ENCODE data around the gene GJD3.
"Not testable (repeated sequence)": the region's sequence is repeated elsewhere in the genome, so short reads cannot be mapped to it uniquely, and the experiment has no call there.

The GJD3 gene, protein sequence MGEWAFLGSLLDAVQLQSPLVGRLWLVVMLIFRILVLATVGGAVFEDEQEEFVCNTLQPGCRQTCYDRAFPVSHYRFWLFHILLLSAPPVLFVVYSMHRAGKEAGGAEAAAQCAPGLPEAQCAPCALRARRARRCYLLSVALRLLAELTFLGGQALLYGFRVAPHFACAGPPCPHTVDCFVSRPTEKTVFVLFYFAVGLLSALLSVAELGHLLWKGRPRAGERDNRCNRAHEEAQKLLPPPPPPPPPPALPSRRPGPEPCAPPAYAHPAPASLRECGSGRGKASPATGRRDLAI

DNA sequence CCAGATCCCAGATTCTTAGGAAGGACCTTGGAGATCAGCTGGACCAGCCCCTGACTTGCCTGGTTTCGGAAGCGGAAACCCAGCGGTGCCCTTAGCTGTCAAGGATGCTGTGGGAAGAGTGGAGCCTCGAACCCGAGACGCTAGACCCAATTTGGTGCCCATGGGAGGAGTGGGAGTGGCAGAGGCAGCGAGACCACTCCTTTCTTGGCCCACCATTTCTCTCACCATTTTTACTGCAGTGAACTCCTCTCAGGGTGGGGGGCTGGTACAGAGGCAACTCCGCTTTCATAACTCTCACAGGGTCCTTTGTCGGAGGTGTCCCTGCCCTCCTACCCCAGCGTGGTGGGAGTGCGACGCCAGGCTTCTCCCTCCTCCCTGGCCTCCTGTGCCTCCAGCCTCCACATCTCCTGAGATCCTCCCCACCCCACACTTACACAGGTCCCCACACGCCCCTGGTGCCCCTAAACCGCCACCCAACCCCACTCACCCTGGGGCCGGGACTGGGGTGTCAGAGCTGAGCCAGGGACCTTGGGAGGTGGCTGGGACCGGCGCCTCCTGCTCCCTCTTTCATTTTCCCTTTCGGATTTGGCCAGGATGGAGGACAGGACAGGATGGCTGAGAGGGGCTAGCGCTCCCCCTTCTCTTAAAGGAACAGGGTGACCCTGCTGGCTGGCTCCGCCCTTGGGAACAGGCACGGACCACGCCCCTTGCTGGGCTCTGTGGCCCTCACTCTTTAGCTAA is at the start of gene GJD3:
GJD3 (minus strand) TSS at position 617 of the 741 bp plus-strand sequence. CDS start 922 bp downstream, outside the sequence.
- DNase-seq (ENCODE audit: extremely low read depth, low read depth), result no peak
- TF ChIP-seq, protein P1, sequence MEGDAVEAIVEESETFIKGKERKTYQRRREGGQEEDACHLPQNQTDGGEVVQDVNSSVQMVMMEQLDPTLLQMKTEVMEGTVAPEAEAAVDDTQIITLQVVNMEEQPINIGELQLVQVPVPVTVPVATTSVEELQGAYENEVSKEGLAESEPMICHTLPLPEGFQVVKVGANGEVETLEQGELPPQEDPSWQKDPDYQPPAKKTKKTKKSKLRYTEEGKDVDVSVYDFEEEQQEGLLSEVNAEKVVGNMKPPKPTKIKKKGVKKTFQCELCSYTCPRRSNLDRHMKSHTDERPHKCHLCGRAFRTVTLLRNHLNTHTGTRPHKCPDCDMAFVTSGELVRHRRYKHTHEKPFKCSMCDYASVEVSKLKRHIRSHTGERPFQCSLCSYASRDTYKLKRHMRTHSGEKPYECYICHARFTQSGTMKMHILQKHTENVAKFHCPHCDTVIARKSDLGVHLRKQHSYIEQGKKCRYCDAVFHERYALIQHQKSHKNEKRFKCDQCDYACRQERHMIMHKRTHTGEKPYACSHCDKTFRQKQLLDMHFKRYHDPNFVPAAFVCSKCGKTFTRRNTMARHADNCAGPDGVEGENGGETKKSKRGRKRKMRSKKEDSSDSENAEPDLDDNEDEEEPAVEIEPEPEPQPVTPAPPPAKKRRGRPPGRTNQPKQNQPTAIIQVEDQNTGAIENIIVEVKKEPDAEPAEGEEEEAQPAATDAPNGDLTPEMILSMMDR (IDR thresholded peaks at IDR 0.05; ENCODE audit: low read depth, low read length), result no peak

DNA sequence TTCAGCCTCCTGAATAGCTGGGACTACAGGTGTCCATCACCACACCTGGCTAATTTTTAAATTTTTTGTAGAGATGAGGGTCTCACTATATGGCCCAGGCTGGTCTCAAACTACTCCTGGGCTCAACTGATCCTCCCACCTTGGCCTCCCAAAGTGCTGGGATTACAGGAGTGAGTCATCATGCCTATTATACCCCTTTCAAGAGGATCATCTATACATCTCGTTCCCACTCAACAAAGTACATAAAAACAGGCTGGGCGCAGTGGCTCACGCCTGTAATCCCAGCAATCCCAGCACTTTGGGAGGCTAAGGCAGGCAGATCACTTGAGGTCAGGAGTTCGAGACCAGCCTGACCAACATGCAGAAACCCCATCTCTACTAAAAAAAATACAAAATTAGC is 49.8 kb upstream of the GJD3 start:
- not testable (repeated sequence) for DNase-seq (ENCODE audit: extremely low read depth, low read depth)

DNA sequence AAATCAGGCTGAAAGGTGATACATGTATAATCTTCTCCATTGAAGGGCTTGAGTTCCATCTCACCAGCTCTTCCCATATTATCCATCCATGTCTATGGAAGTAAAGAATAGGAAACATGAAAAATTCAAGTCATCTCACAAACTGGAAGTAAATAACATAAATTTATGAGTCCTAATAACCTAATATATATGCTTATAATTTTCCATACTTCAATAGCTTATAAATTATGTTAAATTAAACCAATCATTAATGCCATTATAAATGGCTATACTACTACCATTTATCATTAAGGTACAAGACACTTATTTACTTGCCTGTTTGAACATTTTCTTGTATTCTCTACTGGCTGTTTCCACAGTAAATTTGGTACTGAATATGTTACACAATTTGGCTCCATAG is 48.3 kb upstream of the GJD3 start:
- TF ChIP-seq, protein P1 (IDR thresholded peaks at IDR 0.05; ENCODE audit: low read depth, low read length), result no peak
- no peak for DNase-seq (ENCODE audit: extremely low read depth, low read depth)

DNA sequence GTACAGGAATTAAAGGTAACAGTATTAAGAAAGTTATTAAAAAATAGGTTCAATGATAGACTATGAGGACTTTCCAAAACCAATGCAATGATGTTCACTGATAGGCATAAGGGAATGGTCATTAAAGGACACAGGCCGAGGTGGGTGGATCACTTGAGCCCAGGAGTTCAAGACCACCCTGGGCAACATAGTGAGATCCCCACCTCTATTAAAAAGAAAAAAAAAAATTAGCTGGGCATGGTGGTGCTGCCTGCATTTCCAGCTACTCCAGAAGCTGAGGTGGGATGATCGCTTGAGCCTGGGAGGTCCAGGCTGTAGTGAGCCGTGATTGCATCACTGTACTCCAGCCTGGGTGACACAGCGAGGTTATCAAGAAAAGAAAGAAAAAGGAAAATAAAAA is 47.3 kb upstream of the GJD3 start:
- no peak for DNase-seq (ENCODE audit: extremely low read depth, low read depth)
- TF ChIP-seq, protein P1 (IDR thresholded peaks at IDR 0.05; ENCODE audit: low read depth, low read length), result no peak

DNA sequence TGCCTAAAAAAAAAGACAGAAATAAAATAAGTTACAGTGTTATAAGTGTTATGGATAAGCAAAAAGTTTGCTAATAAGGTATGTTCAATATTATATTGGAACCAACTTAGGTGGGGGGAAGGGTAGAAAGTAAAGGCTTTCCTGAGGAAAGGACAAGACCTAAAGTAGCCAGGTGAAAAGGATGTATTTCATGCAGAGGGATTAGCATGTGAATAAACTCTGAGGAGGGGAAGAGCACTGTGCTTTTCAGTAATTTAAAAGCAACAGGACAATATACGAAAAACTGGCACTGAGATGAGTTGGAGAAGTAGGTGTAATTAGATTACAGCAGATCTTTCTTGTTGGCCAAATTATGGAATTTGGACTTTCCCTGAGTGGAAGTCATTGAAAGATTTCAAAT is 45.5 kb upstream of the GJD3 start:
- TF ChIP-seq, protein P1 (IDR thresholded peaks at IDR 0.05; ENCODE audit: low read depth, low read length), result no peak
- DNase-seq (ENCODE audit: extremely low read depth, low read depth), result no peak

DNA sequence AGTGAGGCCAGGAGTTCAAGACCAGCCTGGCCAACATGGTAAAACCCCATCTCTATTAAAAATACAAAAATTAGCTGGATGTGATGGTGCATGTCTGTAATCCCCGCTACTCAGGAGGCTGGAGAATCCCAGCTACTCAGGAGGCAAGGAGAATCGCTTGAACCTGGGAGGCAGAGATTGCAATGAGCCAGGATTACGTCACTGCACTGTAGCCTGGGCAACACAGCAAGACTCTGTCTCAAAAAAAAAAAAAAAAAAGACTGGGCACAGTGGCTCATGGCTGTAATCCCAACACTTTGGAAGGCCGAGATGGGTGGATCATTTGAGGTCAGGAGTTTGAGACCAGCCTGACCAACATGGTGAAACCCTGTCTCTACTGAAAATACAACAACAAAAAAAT is 45.0 kb upstream of the GJD3 start:
- DNase-seq (ENCODE audit: extremely low read depth, low read depth), result not testable (repeated sequence)

DNA sequence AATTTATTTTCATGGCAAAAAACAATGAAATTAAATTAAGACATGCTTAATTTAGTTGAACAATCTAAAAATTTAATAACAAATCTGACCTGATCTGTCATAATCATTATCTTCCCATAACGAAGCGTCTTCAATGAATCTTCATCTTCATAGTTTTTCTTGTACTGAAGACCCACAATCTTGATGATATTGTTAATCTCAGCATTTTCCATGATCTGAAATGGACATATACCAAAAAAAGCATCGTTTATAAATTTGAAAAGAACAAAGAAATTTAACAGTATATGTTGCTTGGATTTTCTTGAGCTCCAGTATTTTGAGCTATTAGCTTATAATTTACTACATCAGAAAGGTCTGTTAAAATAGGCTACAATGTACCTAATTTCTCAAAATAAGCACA is 42.9 kb upstream of the GJD3 start:
- DNase-seq (ENCODE audit: extremely low read depth, low read depth), result no peak
- TF ChIP-seq, protein P1 (IDR thresholded peaks at IDR 0.05; ENCODE audit: low read depth, low read length), result no peak

DNA sequence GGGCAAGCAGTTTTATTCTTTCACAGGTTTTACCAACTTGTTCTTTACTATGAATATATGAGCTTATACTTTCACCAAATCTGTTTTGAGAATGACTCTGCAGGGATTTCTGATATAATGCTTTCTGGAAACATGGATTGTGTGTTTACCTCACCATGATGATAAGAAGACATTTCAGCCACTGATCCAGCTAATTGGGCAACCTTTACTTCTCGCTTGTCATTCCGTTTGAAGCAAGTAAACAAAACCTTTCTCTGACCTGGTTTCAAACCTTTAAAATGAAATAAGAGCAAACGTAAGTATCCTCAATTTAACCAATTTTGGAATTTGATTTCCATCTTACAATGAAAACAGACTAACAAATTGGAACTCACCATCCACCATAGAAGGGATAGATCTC is 39.5 kb upstream of the GJD3 start:
- TF ChIP-seq, protein P1 (IDR thresholded peaks at IDR 0.05; ENCODE audit: low read depth, low read length), result no peak
- no peak for DNase-seq (ENCODE audit: extremely low read depth, low read depth)
